Breast epithelium (tissue), 4 donors: ENCODE data around the gene IL11. TPM values are rescaled to one million over a fixed set of nuclear protein-coding genes. Genes with fewer than 3 reads are reported as not detected.

ENCODE experiments used
- DNase-seq, 2 donors: peaks; one replicate each; pipeline ENCODE4 v3.0.0-alpha.2; 2019; ENCODE audit warnings: low spot score in 2 of 2
- H3K27ac ChIP-seq, 2 donors: fragments of 200-600 bp; sonication (generic) in 1 of 2; one replicate each; pipeline ENCODE4 v1.5.1; 2016 to 2019; ENCODE audit warnings: mild to moderate bottlenecking in 1 of 2
- H3K27me3 ChIP-seq, 2 donors: fragments of 200-600 bp; sonication (generic) in 1 of 2; one replicate each; pipeline versions ENCODE4 v1.5.1 to v1.6.0; 2017 to 2019; ENCODE audit warnings: control low read depth in 1 of 2, mild to moderate bottlenecking in 1 of 2
- H3K36me3 ChIP-seq: fragments of 200-600 bp; one replicate; pipeline ENCODE4 v1.5.1; 2019
- H3K4me1 ChIP-seq, 2 donors: fragments of 200-600 bp; sonication (generic); one replicate each; pipeline ENCODE4 v1.5.1; 2016 to 2019; ENCODE audit warnings: control low read depth in 1 of 2
- H3K4me3 ChIP-seq, 3 donors: fragments of 200-600 bp; sonication (generic); 1 replicate in 2 of 3; 2 replicates in 1 of 3; pipeline ENCODE4 v1.5.1; 2016 to 2019; ENCODE audit warnings: mild to moderate bottlenecking in 3 of 3, moderate library complexity in 2 of 3
- H3K9me3 ChIP-seq, 2 donors: fragments of 200-600 bp; sonication (generic) in 1 of 2; one replicate each; pipeline ENCODE4 v1.5.1; 2016 to 2019; ENCODE audit warnings: control low read depth in 1 of 2
- POLR2A ChIP-seq: fragments of 450-650 bp; IDR thresholded peaks from one replicate; pipeline ENCODE4 v1.6.1; 2016; ENCODE audit warnings: antibody characterized with exemption, mild to moderate bottlenecking, moderate library complexity
- POLR2AphosphoS5 ChIP-seq, 3 donors: sonication (generic); formaldehyde crosslinking; IDR thresholded peaks; one replicate each; pipeline ENCODE4 v1.6.1; 2017; ENCODE audit warnings: antibody characterized with exemption in 3 of 3
- intact Hi-C: fragments of 100-400 bp; cut with DNase I; formaldehyde crosslinking; loops from one replicate; pipeline ENCODE4 v1.15.1; 2023; ENCODE audit warnings: low total_unique reads
- total RNA-seq, 3 donors: library from RNA; depleted of rRNA; stranded (reverse); fragments of >200 nt; gene quantifications; one replicate each; pipeline ENCODE4 v1.1.0, GENCODE V29; 2016
- TF ChIP-seq, protein P1 (sequence below), 3 donors: fragments of 450-650 bp; IDR thresholded peaks; one replicate each; pipeline ENCODE4 v1.5.1; 2016 to 2017; ENCODE audit warnings: antibody characterized with exemption in 3 of 3, mild to moderate bottlenecking in 3 of 3, moderate library complexity in 3 of 3

Gene IL11
- total RNA-seq, 3 donors from 2014 or later: 0.29 to 1.3 TPM; not detected in 1

DNA sequence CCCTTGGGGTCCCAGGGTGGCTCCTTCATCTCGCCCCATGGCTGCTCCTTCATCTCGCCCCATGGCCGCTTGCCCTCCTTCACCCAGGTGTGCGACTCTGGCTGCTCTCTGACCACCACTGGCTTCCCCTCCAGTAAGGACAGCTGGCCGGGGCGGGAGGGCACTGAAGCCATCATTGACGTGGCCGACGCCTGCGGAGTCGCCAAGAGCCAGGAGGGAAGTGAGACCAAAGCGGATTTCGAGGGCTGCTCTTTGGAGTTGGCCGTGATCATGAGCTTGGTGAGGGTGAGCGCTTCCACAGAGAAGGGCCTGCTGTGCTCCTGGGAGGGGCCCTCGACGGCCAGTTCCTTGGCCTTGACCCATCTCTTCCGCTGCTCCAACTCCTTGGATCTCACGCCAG, 11.8 kb downstream of the IL11 start:
- TF ChIP-seq, protein P1, sequence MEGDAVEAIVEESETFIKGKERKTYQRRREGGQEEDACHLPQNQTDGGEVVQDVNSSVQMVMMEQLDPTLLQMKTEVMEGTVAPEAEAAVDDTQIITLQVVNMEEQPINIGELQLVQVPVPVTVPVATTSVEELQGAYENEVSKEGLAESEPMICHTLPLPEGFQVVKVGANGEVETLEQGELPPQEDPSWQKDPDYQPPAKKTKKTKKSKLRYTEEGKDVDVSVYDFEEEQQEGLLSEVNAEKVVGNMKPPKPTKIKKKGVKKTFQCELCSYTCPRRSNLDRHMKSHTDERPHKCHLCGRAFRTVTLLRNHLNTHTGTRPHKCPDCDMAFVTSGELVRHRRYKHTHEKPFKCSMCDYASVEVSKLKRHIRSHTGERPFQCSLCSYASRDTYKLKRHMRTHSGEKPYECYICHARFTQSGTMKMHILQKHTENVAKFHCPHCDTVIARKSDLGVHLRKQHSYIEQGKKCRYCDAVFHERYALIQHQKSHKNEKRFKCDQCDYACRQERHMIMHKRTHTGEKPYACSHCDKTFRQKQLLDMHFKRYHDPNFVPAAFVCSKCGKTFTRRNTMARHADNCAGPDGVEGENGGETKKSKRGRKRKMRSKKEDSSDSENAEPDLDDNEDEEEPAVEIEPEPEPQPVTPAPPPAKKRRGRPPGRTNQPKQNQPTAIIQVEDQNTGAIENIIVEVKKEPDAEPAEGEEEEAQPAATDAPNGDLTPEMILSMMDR (IDR thresholded peaks at IDR 0.05): no peak
- no peak for TF ChIP-seq POLR2A
- no peak for TF ChIP-seq POLR2AphosphoS5 (IDR thresholded peaks at IDR 0.05)
- H3K27me3 ChIP-seq: peaks cover 0 to 9% of the 10 kb centered on the region in 2 donors
- H3K36me3 ChIP-seq: no peaks in the 10 kb centered on the region
- no peak overlapping the region for H3K27ac ChIP-seq
- no peak for DNase-seq
- no peak overlapping the region for H3K4me3 ChIP-seq
- no peaks in the 10 kb centered on the region for H3K9me3 ChIP-seq
- H3K4me1 ChIP-seq: peaks cover 0 to 4% of the 10 kb centered on the region in 2 donors
- intact Hi-C loops: no loop called here

DNA sequence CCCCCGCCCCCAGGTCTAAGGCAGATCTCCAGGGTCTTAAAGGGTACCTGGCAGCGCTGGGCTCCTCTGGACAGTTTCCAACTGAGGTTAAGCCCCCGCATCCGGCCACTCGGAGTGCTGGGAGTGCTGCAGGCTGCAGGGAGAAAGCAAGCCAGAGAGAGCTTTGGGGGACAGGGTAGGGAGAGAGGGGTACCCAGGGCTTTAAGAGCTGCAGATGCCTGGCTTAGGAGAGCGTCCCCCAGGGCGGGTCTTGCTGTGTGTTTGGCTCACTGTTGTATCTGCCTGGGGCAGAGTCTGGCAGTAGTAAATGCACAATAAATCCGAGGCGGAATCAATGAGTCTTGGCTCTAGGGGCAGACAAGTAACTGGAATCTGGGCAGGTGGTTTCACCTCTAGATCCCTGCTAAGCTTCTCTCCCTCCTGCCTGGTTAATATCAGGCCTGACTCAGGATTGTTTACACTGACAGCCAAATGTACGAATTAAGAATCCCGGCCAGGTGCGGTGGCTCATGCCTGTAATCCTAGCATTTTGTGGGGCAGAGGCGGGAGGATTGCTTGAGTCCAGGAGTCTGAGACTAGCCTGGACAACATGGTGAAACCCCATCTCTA, 14.9 kb downstream of the IL11 start:
- Histone ChIP-seq H3K27me3 (peaks cover 11 to 32% of the 10 kb centered on the region in 2 donors), H3K27ac (peak overlapping the region in 1 of 2 donors; percentile 6), H3K9me3 (no peaks in the 10 kb centered on the region), H3K4me1 (peaks cover 0 to 4% of the 10 kb centered on the region in 2 donors), H3K36me3 (no peaks in the 10 kb centered on the region), H3K4me3 (no peak overlapping the region)
- intact Hi-C loops: no loop called here
- no peak for DNase-seq
- TF ChIP-seq, protein P1 (IDR thresholded peaks at IDR 0.05): no peak
- TF ChIP-seq POLR2AphosphoS5 (IDR thresholded peaks at IDR 0.05): no peak
- no peak for TF ChIP-seq POLR2A

DNA sequence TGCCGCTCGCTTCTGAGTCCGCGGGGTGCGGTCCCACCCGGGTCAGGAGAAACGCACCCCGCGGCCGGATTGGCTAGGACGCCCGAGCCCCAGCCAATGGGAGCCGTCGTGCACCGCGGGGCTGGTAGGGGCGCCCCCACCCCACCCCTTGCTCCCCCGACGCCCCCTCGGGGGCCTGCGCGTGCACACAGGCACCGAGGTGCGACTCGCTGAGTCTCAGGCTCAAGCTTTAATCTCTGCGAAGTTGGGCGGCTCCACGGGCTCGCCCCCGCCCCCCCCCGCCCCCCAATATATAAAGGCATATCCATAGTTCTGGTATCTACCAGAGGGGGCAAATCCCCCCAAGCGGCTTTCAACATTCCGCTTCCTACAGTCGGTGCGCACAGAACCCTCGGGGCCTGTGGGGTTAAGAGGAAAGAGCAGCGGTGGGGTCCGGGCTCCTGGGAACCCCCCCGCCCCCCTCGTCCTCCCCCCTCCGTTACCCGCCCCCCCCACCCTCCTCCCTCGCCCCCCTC, 15.5 kb downstream of the IL11 start, which contains the start of gene COX6B2:
Gene COX6B2 (minus strand): TSS at position 22 of the 515 bp plus-strand sequence. CDS start 198 bp downstream, outside the sequence.
- intact Hi-C loops: no loop called here
- TF ChIP-seq POLR2AphosphoS5 (IDR thresholded peaks at IDR 0.05) (no peak), POLR2A (no peak)
- TF ChIP-seq, protein P1 (IDR thresholded peaks at IDR 0.05): no peak
- Histone ChIP-seq H3K4me3 (peak within 1 kb of the TSS; percentile 22 to 70 (median 50)), H3K4me1 (peaks cover 0 to 4% of the 10 kb centered on the region in 2 donors), H3K27me3 (peaks cover 11 to 32% of the 10 kb centered on the region in 2 donors), H3K9me3 (no peaks in the 10 kb centered on the region), H3K27ac (peak within 1 kb of the TSS in 1 of 2 donors; percentile 6), H3K36me3 (no peaks in the 10 kb centered on the region)
- DNase-seq: no peak

DNA sequence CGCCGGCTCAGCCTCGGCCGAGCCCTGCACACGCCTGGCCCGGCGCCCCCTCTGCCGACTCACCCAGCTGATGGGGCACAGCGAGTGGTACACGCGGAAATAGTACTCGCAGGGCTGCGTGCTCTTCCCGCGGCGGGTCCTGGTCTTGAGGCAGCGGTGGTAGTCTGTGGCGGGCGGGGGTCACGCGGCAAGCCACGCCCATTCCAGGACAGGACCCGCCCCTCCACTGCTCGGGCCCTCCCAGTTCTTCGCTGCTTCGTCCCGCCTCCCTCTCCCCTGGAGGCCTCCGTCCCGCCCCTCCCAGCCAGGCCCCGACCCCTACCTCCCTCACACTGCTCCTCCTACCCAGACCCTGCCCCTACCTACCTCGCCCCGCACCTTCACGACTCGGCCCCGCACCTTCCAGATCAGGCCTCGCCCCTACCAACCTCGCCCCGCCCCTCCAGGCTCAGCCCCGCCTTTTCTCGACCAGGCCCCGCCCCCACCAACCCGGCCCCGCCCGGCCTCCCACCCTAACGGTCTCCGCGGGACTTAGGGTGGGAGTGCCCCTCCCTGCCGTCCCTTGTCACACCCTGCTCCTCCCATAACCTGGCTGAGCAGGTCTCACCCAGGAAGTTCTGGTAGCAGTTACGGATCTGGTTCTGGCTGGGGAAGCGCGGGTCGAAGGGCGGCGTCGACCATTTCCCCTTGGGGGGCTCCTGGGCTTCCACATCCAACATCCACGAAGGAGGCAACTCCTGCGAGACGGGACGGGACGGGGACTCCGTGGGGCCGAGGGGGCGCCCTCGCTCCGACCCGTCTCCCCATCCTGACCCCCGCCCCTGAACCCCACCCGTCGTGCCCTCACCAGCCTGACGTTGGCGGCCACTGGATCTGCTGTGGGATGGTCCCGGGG, 16.2 kb downstream of the IL11 start:
- intact Hi-C loops: no loop called here
- peak overlapping the region; percentile 22 to 70 (median 50) for H3K4me3 ChIP-seq
- peaks cover 11 to 32% of the 10 kb centered on the region in 2 donors for H3K27me3 ChIP-seq
- TF ChIP-seq POLR2AphosphoS5 (IDR thresholded peaks at IDR 0.05) (peak in 1 of 3 donors; percentile 24), POLR2A (no peak)
- TF ChIP-seq, protein P1 (IDR thresholded peaks at IDR 0.05): no peak
- H3K36me3 ChIP-seq: no peaks in the 10 kb centered on the region
- peaks cover 0 to 4% of the 10 kb centered on the region in 2 donors for H3K4me1 ChIP-seq
- peak in 1 of 2 donors; percentile 48 for DNase-seq
- peak overlapping the region in 1 of 2 donors; percentile 6 for H3K27ac ChIP-seq
- no peaks in the 10 kb centered on the region for H3K9me3 ChIP-seq
